ENCODE measurements around the gene ASB4.

Gene ASB4

DNA sequence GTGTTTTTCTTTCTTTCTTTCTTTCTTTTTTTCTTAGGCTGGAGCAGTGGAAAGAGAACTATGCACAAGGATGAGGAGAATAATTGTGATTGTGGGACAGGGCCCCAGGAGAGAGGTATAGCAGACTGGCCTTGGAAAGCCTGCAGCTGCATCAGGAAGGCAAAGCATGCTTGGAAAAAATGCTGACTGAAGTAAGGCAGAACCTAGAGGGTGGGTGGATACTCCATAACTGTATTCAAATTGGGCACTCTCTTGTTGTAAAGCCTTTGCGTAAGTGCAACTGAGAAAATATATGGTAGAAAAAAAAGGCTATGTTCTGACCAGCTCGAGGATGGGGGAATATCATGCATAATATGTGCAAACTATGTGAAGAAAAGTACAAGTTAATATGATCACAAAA lies 71.0 kb downstream of the ASB4 start:
- no peak for DNase-seq

DNA sequence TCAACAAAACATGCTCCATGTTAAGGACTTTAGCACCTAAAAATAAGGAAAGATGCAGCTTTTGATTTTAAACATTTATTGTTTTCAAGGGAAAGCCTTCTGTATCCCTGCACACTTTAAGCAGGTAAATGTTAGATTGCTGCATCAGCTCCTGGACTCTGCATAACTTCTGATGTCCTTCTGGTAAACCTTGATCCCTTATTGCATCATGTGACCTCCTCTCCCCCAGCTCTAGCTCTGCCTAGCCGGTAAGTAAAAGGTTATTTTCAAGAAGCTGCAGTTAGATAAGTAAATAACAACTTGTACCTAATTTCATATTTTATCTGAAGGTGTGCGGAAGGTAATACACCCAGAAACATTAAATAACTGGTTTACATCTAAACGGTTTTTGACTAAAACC lies 73.1 kb downstream of the ASB4 start:
- DNase-seq, result no peak

DNA sequence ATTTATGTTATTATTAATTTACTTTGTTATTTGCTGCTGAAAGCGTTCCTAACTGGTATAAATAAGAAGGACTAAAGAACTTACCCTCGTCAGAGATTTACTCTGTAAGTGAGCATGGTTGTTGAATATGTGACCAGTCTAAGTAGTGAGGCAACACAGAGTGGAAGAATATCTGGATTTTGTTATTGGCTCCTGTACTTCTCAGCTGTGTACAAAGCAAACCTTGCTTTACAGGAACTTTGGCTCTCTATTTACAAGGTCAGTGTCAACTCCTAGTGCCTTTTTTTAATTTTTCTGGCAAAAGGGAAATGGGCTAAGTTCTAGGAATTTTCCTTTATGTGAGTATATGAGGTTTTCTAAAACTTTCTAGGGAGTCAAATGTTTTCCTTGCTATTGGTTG lies 74.9 kb downstream of the ASB4 start:
- DNase-seq, result no peak

DNA sequence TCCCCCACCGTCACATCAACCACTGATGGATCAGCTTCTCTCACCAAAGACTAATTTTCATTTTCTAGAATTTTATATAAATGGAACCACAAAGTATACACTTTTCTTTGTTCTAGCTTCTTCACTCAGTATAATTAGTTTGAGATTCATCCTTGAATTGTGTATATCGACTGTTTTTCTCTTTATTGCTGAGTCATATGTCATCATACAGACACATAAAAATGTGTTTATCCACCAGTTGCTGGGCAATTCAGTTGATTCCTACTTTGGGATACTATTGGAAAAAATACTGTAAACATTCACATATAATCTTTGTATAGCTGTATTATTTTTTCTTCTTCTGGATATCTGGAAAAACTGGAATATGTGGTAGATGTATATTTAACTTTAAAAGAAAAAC lies 84.0 kb downstream of the ASB4 start:
- no peak for DNase-seq

DNA sequence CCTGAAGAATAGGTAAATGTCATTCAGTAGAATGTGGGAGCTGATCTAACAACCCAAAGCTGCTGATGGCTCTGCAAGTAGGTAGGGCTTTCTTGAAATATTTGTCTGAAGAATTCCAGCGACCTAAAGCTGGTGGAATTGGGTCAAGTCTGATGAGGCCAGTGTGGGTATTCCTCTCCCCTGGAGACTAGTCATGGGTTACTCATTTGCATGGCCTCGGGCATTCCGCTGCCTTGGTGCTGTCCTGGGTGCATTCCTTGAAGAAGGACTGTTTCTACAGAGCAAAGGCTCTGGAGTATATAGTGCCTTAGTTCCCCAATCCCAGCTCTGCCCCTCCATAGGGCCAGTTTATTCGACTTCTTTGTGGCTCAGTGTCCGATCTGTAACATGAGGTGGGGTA lies 91.4 kb downstream of the ASB4 start:
- DNase-seq, result no peak

DNA sequence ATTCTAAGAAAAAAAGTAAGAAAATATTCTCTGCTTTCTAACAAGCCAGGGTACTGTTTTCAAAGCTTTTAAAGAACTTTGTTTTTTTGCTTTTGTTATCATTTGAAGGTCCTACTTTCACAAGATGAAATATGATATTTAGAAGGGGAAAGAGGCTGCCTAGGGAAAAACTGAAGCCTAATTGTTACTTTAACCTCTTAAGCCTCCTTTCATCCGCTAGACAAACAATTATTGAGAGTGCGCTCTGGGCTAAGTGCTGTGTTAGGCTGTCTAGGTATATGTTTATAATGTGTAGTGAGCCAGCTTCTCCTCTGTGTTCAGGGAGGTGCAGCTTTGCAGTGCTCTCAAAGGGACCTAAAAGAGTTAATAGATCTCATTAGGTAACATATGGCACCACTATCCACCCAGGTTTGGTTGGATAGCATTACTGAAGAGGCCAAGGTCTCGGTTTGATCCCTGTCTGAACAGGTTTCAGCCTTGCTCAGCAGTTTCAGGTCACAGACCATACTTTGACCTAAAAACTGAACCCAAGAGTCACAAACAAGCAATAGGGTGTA lies 92.6 kb downstream of the ASB4 start:
- no peak for DNase-seq

DNA sequence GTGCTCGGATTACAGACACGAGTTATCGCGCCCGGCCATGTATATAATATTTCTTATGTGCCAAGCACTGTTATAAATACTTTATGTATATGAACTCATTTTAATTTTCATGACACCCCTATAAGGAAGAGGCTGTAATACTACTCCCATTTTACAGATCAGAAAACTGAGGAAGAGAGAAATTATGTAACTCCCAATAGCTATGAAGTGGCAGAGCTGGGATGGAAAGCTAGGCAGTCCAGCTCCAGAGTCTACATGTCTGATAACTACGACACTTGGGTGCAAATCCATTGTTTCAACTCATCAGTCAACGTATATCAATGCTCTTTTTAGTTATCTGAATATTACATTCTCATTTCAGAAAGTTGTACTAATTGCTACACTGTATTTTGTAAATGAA lies 93.6 kb downstream of the ASB4 start:
- no peak for DNase-seq

DNA sequence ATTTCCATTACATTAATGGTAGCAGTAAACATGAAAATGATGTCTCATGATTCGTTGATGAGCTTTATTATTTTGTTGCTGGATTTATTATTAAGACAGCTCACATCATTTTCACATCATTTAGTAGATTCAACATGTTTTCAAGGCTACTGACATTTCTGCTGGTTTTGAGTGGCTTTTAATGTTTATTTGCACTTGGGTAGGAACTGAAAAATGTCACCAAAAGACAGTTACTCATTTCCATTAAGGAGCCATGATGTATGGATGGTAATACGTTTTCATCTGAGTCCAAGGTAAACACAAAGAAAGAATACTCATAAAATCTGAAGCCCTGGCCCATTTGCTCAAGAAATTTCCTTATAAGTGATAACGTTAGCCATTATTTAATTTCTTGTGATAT lies 95.7 kb downstream of the ASB4 start:
- no peak for DNase-seq

DNA sequence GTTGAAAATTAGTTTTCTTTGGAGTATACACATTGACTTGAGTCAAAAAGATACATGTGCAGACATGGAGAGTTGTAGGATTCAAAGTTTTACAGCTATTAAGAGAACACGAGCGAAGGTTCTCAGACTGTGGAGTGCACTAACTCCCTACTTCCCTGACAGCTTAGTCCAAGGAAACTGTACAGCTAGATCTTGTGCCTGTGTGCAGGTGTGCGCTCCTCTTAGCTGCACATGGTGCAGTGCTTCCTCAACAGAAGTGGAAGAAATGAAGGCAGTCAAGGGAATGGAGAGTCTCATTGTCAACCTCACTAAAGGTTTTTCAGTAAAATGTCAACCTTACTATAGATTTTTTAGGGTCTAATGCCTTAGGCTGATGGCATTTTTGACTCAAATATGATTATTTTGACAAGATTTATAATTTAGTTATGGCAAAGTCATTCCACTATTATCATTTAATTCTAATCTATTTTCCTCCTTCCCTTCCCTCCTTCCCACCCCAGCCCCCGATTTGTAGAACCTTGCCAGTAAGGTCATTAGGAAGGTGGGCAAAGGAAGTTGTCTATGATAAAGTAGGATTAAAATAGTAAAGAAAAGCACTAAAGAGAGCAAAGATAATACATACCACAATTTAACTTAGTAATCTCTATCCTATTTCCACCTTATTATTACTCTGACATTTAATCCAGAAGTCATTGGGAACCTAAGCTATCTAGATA lies 97.0 kb downstream of the ASB4 start:
- no peak for DNase-seq

DNA sequence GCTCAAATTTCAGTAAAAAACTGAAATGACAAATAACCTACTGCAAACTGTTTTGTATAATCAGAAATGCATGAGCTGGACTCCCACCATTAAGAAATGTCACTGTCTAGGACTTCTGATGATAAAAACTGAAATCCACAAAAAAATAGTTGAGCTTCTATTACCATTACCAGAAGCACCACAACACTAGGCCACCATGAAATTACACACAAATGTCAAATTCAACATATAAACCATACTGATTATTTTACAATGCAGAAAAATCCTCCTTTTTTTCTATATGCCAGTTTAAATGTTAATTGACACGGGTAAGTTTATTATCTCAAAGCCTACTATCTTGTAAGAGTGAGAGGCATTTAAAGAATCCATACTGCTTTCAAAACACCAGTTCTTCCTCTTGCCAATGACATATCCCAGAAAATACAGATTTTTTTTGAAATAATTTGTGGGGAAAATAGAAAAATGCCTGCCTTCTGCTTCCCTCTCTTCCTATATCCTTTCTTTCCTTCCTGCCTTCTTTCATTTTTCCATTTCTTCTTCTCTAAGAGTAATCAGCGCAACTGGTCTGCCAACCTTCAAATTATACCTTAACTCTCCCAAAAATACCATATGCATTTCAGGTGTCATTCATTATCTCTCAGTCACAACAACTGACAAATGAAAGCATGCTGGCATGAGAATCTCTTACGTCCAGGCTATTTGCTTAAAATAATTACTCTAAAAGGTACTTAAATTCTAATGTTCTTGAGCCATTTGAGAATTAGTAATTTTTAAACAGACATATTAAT lies 98.3 kb downstream of the ASB4 start:
- no peak for DNase-seq

DNA sequence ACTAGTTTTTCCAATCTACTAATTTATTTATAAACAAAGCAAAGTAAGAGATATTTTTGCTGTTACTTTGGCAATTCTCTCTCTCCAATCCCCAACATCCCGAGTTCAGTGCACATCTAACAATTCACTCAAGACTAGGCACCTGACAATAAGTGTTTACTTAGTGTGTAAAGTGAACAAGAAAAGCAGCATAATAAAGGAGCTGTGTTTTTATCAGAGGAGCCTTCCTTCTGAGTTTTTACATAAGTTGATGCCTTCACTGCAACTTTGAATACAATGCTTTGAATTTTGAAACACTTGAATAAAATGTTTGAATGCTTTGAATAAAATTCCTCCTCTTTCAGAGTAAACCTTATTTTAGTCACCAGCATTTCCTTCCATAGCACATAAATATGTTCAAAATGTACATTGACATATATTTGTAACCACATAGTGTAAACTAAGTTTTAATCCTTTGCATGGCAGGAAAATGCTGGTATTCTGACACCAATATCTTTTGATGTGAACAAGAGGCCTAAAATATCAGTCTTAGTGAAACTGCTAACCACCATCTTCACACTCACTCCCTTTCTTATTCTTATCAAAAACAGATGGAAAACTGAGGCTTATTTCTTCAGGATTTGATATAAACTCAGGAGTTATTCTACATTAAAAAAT lies 99.2 kb downstream of the ASB4 start:
- no peak for DNase-seq

DNA sequence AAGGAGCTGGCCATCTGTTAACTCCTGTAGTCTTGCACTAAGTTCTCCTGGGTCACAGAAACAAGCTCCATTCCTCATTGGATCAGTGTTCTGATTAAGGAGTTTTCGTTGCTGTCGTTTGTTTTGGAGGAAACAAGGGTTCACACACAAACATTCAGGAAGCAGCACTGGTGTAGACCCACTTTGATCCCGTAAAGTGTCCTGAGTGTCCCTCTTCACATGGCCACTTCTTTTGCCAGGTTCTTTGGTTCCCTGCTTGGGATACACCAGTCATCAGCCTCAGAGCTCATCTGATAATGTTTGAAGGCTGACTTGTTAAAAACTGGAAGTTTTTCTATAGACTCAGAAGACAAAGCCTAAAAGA lies 99.7 kb downstream of the ASB4 start:
- DNase-seq, result no peak

DNA sequence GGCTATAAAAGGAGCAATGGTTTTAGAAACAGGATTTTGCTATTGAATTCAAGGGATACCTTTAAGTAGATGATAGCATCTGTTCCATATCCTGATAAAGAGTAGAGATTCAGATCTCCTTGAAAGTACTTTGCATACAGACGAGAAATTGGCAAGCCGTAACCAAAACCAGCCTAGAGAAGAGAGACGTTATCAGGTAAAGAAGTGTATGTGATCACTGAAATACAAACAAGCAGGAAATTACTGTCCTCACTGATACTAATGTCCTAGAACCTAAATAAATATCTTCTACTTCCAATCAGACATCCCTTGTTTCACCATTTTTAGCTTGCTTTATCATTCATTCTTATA lies 101.2 kb downstream of the ASB4 start:
- DNase-seq, result no peak

DNA sequence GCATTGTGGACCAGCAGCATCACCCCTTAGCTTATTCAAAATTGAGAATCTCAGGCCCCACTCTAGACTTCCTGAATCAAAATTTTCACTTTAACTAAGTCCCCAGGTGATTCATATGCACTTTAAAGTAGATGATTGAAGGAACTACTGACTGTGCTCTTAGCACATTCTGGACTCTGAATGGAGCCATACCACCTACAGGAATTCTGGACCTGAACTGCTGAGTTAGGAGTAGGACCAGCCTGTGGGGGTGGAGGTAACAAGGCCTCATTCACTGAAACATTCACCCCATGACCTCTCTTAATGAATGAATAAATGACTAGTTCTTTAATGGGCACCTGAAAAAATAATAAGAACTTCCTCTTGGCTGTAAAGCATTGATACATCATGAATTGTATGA lies 103.3 kb downstream of the ASB4 start:
- DNase-seq, result no peak

DNA sequence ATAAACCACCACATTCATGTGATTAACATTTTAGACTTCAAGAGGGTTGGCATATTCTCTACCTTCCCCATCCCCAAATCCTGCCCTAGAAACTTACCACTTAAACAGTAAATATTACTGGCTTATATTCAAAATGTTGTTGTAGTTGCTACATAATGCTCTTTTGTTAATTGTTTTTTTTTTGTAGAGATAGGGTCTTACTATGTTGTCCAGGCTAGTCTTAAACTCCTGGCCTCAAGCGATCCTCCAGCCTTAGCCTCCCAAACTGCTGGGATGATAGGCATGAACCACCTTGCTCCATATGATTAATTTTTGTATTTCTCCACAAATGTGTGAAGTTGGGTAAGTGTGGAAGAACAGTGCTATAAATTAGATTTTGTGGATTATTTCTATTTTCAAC lies 104.0 kb downstream of the ASB4 start:
- no peak for DNase-seq
